HT-29 (cell line): ENCODE measurements around the gene KRT8. TPM values are rescaled to one million over a fixed set of nuclear protein-coding genes. Genes with fewer than 3 reads are reported as not detected.

Source experiments
- DNase-seq: peaks from one replicate; pipeline ENCODE4 v3.0.0-alpha.2; 2015; ENCODE audit warnings: low spot score
- total RNA-seq: library from RNA; depleted of rRNA; stranded (reverse); fragments of >200 nt; shearing (Covaris generic); gene quantifications from 2 replicates; pipeline ENCODE4 v1.2.3, GENCODE V29; 2014; rRNA removed

Gene KRT8
- total RNA-seq, 1 experiment from 2014 or later, result 5,686 TPM

DNA sequence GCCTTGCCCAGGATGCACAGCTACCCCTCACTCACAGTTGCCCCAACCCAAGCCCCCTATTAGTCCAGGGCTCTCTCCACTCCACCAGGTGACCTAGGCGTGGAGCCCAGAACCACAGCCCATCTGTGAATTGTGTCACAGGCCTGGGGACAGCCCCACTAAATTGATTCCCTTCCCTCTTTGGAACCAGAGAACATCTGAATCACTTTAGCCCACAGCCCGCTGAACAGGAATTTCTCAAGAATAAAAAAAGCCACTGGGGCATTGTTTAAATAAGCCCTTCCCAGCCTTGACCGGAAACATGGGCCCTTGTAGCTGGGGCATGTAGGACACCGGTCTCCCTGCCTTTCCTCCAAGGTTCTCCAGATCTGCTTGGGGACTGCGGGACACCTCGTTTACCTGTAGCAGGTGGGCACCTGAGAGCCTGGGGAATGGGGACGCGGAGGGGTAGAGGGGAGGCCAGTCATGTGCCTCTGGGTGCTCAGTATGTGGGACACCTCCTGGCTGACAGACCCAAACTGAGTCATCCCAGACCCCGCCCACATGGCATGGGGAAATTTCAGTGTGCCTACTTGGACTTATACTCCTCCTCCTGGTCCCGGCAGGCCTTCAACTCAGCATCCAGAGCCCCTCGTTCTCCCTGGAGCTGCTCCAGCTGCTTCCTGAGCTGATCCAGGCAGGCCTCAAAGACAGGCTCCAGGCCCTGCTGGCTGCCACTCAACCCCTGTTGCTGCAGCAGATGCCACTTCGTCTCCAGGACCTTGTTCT is 57.4 kb downstream of the KRT8 start:
- no peak for DNase-seq

Other genes with a start within 250 kb of the KRT8 start
- gene KRT1, start 224.7 kb downstream of the KRT8 start, total RNA-seq, result not detected in 2 replicates
- not detected in 2 replicates for gene KRT77, start 201.6 kb downstream of the KRT8 start, total RNA-seq
- not detected in 2 replicates for gene KRT76, start 127.7 kb downstream of the KRT8 start, total RNA-seq
- gene KRT3, start 109.0 kb downstream of the KRT8 start, total RNA-seq, result not detected in 2 replicates
- gene KRT4, start 91.0 kb downstream of the KRT8 start, total RNA-seq, result 0.47 TPM in 1 of 2 replicates, not detected in the other
- not detected in 2 replicates for gene KRT79, start 70.8 kb downstream of the KRT8 start, total RNA-seq
- gene KRT78, start 56.1 kb downstream of the KRT8 start, total RNA-seq, result not detected in 2 replicates
- gene KRT18, start 44.0 kb upstream of the KRT8 start, total RNA-seq, result 9,796 and 10,041 TPM in 2 replicates
- 401 and 417 TPM in 2 replicates for gene EIF4B, start 101.4 kb upstream of the KRT8 start, total RNA-seq
- 57.7 and 71.9 TPM in 2 replicates for gene TNS2, start 145.0 kb upstream of the KRT8 start, total RNA-seq
- 27.4 and 29.0 TPM in 2 replicates for gene SPRYD3, start 174.3 kb upstream of the KRT8 start, total RNA-seq
- gene IGFBP6, start 192.6 kb upstream of the KRT8 start, total RNA-seq, result 394 and 417 TPM in 2 replicates
- gene SOAT2, start 198.4 kb upstream of the KRT8 start, total RNA-seq, result 0.15 and 0.23 TPM in 2 replicates